ENCODE results near the gene EMC1. TPM values are rescaled to one million over a fixed set of nuclear protein-coding genes. Genes with fewer than 3 reads are reported as not detected.
"Not testable (repeated sequence)": the region's sequence is repeated elsewhere in the genome, so short reads cannot be mapped to it uniquely, and the experiment has no call there.

Gene EMC1
- total RNA-seq, 1 experiment from 2014 or later = 48.6 TPM

DNA sequence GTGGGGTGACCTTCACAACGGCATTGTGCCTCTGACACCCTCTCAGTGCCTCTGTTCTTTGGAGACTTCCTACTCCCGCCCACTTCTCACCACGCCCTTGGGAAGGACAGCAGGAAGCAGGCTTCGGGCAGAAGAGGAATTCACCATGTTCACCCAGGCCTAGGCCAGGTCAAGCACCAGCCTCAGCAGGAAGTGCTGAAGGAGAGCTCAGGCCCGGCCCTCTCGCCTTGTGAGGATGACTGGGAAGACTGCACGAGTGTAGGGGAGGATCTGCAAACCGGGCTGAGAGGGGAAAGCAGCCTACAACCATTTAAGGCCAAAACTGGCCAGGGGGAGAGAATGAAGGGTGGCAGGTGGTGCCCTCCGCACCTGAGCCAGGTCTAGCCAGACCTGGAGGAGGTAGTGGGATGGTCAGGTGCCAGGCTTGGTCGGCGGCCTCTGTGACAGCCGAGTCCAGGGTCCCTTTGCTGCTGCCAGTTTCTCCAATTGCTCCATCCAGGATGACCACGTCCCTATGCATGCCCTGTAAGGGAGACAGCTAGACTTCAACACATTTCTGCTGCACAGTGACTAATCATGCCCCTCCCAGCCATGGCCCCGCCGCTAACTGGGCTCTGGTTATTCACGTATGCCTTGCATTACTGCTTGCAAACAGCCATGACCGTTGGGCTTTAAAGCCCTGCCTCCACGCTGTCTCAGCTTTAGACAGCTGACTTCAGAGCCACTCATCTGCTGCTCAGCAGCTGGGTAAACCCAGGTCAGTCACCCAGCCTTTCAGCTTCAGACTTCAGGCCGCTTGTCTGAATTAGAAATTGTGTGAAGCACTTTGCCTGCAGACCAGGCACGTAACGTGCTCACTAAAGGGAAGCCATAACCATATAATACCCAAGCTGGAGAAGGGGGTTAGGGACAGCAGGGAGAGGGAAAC lies 9.2 kb upstream of the EMC1 start:
- peak; percentile 42 for DNase-seq (ENCODE audit: low spot score)

DNA sequence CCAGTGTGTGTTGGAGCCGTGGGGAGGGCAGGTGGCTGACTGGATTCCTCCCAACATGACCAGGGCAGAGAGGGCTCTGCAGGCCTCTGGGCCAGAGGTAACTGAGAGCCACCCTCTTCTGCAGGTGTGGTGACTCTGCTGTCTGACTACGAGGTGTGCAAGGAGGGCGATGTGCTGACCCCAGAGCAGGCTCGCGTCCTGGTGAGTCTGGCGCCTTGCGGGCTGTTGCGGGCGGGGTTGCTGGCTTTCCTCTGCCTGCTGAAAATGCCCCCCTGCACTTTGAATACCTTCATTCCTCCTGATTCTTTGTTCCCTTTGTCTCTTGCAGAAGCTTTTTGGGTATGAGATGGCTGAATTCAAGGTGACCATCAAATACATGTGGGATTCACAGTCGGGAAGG lies 7.0 kb upstream of the EMC1 start:
- DNase-seq (ENCODE audit: low spot score) = no peak

DNA sequence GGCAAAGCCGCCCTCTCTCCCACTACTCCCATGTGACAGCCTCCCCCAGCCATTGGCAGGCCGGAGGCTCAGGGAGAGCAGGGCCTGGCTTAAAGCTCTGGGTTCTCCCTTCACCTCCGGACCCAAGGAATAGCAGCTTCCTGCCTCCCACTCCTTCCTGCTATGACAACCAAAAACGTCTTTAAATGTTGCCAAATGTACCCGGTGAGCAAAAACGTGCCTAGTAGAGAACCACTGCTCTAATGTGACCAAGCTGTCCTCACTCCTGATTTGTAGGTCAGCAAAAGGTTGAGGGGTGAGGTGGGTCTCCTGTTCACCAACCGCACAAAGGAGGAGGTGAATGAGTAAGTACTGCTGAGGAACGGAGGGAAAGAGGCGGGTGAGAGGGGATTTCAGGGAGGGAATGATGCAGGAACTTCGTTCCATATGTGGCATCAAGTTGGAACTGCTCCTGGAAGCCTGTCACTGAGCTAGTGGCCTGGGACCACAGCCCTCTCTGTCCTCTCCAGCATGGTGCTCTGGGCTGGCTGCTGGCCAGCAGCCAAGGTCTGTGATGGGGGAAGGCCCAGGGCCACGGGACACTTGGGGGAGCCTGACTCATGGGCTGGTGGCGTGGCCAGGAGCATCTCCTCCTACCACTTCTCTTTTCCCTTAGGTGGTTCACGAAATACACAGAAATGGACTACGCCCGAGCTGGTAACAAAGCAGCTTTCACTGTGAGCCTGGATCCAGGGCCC lies 6.0 kb upstream of the EMC1 start:
- no peak for DNase-seq (ENCODE audit: low spot score)

DNA sequence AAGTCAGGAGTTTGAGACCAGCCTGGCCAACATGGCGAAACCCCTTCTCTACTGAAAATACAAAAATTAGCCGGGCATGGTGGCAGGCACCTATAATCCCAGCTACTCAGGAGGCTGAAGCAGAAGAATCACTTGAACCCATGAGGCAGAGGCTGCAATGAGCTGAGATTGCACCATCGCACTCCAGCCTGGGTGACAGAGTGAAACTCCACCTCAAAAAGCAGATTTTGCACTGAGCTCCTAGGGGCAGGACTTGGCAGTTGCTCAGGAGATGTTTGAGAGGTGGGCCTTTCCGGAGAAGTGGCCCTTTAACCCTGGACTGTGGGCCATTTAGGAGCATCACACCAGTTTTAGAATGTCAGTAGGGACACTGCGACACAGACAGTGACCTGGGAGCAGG lies 5.0 kb upstream of the EMC1 start:
- not testable (repeated sequence) for DNase-seq (ENCODE audit: low spot score)

DNA sequence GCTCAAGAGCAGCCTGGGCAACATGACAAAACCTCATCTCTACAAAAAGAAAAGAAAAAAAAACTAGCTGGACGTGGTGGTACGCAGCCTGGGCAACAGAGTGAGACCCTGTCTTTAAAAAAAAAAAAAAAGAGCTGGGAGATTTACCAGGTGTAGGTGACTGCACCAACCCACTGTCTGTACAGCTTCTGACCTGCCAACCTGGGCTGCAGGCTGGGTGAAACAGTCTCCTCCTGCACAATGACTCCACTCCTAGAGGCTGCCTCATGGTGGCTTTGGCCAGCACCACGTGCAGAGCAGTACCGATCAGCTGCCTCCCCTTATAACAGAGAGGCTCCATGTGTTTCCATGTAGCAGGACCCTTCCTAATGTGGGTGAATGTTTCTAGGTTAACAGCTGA lies 4.0 kb upstream of the EMC1 start:
- no peak for DNase-seq (ENCODE audit: low spot score)

DNA sequence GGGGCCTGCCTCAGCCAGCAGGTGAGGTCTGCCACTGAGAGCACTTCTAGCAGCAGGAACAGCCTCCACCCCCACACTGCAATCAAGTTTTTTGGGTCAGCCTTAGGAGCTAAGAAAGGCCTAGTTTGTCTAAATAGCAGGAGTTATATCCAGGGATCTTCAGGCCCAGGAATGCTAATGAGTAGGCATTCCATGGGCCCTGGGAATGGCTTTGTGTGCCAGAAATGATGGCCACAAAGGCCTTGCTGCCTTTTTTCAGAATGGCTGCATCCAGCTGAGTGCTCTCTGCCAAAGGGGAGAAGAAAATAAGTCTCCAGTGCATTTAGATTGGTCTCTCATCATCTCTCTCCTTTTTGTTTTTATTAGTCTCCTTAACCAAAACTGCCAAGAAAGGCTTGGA lies 3.1 kb upstream of the EMC1 start:
- no peak for DNase-seq (ENCODE audit: low spot score)

DNA sequence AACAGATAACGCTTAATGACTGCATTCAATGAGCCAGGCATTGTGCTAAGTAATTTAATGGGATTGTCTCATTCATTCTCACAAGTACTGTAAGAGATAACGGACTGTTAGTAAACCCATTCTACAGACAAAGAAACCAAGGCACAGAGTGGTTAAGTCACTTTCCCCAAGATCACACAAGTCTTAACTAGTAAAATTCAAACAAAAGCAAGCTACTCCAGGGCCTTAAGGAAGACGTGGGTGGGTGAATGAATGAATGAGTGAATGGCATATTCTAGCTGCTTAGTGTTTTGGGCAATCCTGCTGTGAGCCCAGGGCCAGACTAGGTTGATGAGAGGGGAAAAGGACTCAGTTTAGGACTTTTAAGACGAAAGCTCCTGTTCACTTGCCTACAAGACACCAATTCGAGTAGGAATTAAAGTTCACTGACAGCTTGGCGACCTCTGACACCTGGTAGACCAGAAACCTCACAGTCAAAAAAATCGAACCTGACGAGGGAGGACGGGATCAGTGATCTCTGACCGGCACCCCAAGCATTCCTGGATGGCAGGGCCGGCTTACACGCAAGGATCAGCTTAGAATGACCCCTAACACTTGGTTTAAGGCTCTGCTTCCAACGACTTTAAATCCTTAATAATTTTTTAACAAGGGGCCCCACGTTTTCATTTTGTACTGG lies 557 bp downstream of the EMC1 start:
- peak; percentile 43 for DNase-seq (ENCODE audit: low spot score)

DNA sequence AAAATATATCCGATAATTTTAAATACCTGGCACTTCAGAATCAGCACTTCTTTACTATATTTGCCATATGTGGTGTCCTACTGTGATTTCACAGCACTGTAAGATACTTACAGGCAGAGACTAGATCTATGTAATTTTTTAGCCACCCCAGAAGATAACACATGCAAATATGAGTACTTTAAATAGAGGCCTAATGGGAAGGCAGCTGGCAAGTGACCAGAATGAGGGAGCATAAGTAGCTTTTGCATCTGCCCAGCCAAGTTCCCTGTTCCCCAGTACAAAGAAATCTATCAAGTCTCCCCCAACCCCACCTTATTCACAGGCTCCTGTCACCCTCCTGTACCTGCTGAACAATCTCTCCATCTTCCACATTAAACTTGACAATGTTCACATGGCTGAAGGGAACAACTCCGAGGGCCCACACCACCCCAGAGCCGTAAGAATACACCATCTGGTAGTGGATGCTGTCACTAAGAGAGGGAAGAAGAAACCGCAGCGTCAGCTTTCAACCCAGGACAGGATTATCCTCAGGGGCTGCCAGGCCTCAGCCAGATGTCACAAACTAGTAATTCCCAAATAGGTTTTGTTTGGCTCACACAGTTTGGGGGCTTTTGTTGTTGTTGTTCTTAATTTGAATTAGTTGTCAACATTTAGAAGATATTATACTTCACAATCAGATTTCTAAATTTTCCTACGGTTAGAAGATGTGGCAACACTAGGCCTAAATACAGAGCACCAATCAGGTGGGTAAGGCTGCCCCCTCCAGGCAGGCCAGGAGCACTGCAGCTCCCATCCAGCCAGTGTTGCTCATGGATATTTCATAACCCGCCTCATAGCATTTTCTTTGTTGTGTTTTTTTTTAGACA lies 10.4 kb downstream of the EMC1 start:
- peak; percentile 61 for DNase-seq (ENCODE audit: low spot score)

DNA sequence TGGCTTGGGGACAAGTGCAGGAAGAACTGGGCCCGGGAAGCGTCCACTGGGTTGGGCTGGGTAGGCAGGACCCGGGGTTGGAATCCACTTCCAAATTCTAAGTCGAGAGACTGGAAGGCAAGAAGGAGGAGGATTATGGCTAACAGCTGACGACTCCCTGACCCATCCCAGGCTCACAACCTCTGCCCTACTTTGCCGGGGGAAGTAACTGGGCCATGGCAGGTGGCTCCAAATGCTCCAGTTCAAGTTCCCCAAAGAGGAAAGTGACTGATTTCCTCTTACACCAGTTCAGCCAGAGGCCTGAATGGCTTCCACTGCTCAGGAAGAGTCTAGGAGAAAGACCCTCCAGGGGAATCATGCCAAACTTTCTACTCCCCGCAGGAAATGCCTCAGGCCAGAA lies 11.4 kb downstream of the EMC1 start:
- DNase-seq (ENCODE audit: low spot score) = no peak

DNA sequence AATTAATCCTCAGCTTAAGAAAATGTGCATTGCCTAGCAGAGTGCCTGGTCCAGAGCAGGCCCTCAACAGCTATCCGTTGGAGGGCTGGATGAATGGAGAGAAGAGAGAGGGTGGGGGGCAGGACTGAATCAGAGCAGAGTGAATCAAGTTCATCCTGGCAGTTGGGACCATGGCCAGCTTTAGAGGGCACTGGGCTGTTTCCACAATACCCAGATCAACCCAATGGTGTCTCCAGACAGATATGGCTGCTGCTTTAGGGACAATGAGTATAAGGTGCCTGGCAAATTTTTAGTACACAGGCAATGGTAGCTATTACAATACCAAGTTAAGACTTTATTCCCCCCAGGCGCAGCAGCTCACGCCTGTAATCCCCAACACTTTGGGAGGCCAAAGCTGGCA lies 17.1 kb downstream of the EMC1 start:
- DNase-seq (ENCODE audit: low spot score) = no peak

DNA sequence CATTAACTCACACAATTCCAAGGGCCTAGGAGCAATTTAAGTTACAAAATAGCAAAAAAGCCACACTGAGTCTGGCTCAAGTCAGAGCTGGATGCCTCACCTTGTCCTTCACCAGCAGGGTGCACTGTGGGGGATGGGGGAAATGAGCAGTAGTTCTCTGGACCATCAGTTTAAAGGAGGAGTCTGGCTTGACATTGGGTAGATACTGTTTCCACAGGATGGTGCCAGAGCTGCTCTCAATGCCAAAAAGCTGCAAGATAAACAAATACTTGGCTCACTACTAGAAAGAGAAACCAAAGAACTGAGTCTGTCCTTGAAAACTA lies 18.8 kb downstream of the EMC1 start:
- no peak for DNase-seq (ENCODE audit: low spot score)

DNA sequence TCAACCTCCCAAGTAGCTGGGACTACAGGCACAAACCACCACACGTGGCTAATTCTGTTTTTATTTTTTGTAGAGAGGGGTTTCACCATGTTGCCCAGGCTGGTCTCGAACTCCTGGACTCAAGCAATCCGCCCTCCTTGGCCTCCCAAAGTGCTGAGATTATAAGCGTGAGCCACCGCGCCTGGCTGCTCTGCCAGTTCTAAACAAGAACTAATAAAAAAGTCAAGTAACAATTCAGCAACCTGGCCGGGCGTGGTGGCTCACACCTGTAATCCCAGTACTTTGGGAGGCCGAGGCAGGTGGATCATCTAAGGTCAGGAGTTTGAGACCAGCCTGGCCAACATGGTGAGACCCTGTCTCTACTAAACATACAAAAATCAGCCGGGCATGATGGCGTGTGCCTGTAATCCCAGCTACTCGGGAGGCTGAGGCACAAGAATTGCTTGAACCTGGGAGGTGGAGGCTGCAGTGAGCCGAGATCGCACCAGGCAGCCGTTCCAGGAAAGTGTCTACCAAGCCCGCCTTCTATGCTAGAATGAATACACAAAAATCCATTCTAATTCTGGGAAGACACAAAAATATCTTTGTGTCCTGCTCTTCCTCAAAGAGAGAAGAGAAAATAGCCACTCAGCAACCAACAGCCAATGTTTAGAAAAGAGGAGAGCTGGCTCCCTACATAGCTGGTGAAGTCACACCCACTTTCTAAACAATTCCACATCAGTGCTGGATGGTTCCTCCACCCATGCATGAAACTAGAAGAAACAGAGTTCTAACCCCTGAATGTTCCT lies 19.4 kb downstream of the EMC1 start:
- not testable (repeated sequence) for DNase-seq (ENCODE audit: low spot score)

DNA sequence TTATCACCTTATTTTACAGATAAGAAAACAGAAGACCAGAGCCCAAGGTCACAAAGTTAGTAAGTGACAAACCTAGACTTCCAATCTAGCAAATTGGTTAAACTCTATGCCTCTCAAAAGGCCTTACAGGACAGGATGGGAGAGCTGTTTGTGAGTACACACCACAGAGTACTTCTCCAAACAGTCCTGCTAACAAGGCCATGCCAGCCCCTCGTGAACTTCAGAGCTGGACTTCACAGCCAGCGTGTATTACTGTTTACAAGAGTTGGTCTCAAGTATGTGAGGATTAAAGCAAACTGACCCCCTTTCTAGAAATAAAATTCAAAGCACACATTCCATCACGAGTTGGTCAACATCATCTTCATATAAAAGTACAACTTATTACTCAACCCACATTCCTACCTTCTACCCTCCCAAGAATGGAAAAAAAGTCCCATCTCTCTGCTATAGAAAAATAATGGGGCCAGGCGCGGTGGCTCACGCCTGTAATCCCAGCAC lies 21.4 kb downstream of the EMC1 start:
- no peak for DNase-seq (ENCODE audit: low spot score)

DNA sequence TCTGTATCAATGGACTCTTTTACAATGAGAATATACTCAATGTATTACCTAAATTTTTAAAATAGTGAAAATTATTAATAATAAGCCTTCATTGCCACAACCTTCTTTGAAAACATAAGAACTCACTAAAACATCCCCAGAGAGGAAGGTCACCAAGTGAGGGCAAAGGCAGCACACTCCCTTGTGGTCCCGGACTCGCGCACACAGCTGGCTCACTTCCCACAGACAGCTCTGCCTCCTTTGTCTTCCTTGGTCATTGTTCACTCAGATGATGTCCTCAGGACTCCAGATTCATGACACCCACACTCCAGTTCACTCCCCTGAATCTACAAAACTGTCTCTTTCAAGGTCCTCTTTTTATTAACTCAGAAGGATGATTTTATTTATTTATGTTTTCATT lies 22.1 kb downstream of the EMC1 start:
- no peak for DNase-seq (ENCODE audit: low spot score)

DNA sequence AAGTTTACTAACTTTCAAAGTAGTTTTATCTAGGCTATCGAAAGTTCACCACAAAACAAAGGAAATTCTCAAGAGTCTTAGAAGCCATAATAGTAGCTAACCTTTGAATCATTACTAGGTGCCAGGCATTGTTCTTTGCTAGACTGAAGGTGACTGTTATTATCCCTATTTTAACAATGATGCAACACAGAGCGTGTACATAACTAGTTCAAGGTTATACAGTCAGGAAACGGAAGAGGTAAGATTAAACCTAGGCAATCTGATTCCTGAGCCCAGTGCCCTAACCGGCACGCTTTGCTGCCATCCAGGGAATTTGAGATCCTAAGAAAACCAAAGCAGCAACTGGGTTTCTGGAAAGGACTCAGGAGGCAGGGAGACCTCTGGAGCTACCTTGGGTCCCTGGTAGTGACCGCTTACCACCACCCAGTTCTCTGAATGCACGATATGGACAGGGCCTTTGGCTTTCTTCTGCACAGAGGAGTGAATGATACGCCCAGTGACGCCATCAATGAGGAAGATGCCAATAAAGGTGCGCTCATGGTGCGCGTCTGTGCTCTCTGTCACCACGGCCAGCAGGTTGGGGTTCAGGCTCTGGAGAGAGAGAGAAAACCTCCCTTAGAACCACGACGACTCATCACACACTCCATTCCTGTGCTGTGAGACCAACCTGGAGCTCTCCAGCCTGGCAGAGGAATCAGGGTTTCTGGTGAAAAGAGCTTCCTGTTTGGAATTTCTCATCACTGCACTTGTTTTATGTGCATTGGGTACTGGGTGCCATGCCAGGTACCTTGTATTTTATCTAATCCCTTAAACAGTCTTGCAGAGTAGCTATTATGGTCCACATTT lies 28.1 kb downstream of the EMC1 start:
- DNase-seq (ENCODE audit: low spot score) = no peak

DNA sequence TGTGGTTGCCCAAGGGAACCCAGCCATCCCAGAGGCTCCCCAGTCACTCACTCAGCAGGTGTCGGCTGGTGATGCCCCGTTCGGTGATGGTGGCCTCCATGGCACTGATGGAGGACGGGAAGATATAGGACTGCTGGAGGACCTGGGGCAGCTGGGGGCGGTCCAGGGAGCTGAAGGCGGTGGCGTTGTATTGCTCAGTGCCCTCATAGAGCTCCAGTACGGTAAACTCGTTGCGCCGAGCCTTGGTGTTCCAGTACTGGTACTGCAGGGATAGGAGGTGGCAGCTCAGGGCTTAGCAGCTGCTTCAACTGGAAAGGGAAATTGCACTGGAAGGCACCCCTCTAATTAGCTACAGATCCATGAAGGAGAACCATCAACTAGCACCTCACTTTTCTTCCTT lies 28.8 kb downstream of the EMC1 start:
- DNase-seq (ENCODE audit: low spot score) = no peak

DNA sequence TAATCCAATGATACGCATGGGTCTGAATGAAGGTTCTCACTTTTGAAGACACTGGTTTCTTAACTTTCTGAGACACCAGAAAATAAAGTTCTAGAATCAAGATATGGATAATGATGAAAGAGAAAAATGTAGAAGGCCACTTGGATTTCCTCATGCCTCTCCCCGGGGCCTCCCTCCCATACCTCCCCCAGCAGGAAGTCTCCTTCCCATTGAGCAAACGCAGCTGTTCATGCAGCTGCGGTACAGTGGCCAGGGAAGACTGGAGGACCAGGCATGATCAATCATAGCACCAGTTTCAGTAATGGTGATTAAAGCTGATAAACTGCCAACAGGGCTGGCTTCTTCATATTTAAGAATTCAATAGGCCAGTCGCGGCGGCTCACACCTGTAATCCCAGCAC lies 30.3 kb downstream of the EMC1 start:
- no peak for DNase-seq (ENCODE audit: low spot score)

DNA sequence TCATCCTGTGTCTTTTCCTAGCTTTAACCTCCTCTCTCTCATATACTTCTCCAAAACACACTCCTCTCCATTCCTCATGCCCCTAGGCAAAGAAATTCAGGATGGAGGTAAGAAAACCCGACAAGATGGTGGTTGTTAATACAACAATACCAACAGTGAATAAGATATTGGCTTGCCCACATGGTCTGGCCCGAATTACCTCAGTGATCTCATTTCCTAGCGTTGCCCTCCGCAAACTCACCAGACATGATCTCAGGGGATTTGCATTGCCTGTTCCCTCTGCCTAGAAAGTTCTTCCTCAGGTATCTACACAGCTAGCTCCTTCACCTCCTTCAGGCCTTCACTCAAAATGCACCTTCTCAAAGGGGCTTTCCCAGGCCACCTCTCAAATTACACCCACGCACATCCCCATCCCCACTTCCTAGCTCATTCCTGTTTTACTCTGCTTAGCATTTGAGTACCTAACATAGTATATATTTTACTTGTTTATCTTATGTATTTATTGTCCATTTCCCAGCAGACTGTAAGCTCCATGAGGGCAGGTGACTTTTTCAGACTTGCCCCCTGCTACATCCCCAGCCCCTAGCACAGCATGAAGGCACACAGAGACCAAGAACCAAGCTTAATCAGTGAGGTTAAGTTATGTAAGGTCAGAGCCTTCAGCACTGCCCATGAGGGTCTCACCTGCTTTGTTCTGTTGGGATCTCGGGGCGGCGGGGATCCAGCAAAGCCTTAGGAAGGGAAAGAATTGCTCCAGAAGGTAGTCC lies 31.1 kb downstream of the EMC1 start:
- DNase-seq (ENCODE audit: low spot score) = no peak

DNA sequence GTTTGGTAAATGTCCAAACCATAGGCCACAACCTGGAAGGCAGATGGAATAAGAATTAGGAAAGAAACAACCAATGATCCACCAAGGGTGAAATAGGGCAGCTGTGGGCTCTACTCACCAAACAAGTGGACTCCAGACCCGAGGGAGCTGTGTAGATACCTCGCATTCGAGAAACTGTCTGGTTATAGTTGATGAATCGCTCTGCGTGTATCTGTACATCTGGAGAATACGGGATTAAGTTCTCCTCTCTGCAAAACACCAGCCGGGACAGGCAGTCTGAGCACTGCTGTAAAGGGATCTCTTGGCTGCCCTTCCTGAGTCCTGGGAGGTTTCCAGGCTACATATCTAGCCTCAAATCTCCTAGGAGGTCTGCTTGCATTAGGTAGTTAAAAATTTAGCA lies 31.9 kb downstream of the EMC1 start:
- no peak for DNase-seq (ENCODE audit: low spot score)

Measured in HT-29 (cell line).